GM19452 (cell line): ENCODE data around the gene DUOX2.
"Not testable (repeated sequence)": the region's sequence is repeated elsewhere in the genome, so short reads cannot be mapped to it uniquely, and the experiment has no call there.

Source experiments
- ATAC-seq: cut with Tn5 transposase; IDR thresholded peaks from one replicate; pipeline ENCODE4 v1.9.1; 2021; ENCODE audit not compliant: unreplicated experiment

DUOX2 gene

GRCh38 chr15:45102226-45102625 lies 11.7 kb downstream of the DUOX2 start:
- ATAC-seq = no peak

- no peak for ATAC-seq
These were observed 12.2 kb downstream of the DUOX2 start for GRCh38 chr15:45101749-45102148.

GRCh38 chr15:45100884-45101625 lies 12.9 kb downstream of the DUOX2 start:
- ATAC-seq = no peak

GRCh38 chr15:45099549-45100165 lies 14.3 kb downstream of the DUOX2 start:
- ATAC-seq = no peak

- no peak for ATAC-seq
These were observed 16.5 kb downstream of the DUOX2 start for GRCh38 chr15:45097466-45097865.

GRCh38 chr15:45095661-45096060 lies 18.3 kb downstream of the DUOX2 start:
- no peak for ATAC-seq

GRCh38 chr15:45094358-45094730 lies 19.6 kb downstream of the DUOX2 start:
- ATAC-seq = no peak

- no peak for ATAC-seq
These were observed 20.2 kb downstream of the DUOX2 start for GRCh38 chr15:45093622-45094357.

- no peak for ATAC-seq
These were observed 21.0 kb downstream of the DUOX2 start for GRCh38 chr15:45093013-45093412.

- no peak for ATAC-seq
These were observed 22.4 kb downstream of the DUOX2 start for GRCh38 chr15:45091576-45091975.

- ATAC-seq = no peak
These were observed 22.8 kb downstream of the DUOX2 start for GRCh38 chr15:45091161-45091560.

GRCh38 chr15:45089712-45090373 lies 24.1 kb downstream of the DUOX2 start:
- ATAC-seq = no peak

- no peak for ATAC-seq
These were observed 24.9 kb downstream of the DUOX2 start for GRCh38 chr15:45088801-45089711.

GRCh38 chr15:45087513-45087912 lies 26.5 kb downstream of the DUOX2 start:
- ATAC-seq = no peak

GRCh38 chr15:45084163-45084562 lies 29.8 kb downstream of the DUOX2 start:
- ATAC-seq = no peak

- ATAC-seq = no peak
These were observed 30.7 kb downstream of the DUOX2 start for GRCh38 chr15:45083223-45083622.

- not testable (repeated sequence) for ATAC-seq
These were observed 31.6 kb downstream of the DUOX2 start for GRCh38 chr15:45082412-45082811.

GRCh38 chr15:45080593-45080992 lies 33.4 kb downstream of the DUOX2 start:
- not testable (repeated sequence) for ATAC-seq

- ATAC-seq = not testable (repeated sequence)
These were observed 34.2 kb downstream of the DUOX2 start for GRCh38 chr15:45079628-45080246.

- ATAC-seq = not testable (repeated sequence)
These were observed 34.8 kb downstream of the DUOX2 start for GRCh38 chr15:45079201-45079600.
